Caco-2 (cell line): Measurements from ENCODE around the gene GRK5. TPM values are rescaled to one million over a fixed set of nuclear protein-coding genes. Genes with fewer than 3 reads are reported as not detected.
A peak's percentile ranks its signal among the peaks of the same experiment; 100 is the strongest.

Source experiments
- BruUV-seq: library from RNA; stranded (reverse); fragments of 400-500 nt; replicated peaks from 2 replicates; lab custom pipeline; 2021; lab: Mats Ljungman, UMichigan
- CTCF ChIA-PET: fragments of 300-600 bp; sonication (Branson Sonifier 250); formaldehyde crosslinking; loops from one replicate; lab custom pipeline; 2022; ENCODE audit warnings: antibody characterized with exemption; lab: Charles Lee
- POLR2A ChIA-PET: fragments of 300-600 bp; sonication (Branson Sonifier 250); formaldehyde crosslinking; loops from one replicate; lab custom pipeline; 2022; ENCODE audit warnings: antibody characterized with exemption; lab: Charles Lee
- DNase-seq, 2 experiments: peaks; one replicate each; pipeline versions ENCODE4 v3.0.0 to v3.0.0-alpha.2; 2020 to 2022
- H3K27me3 ChIP-seq: replicated peaks from 2 replicates; pipeline ENCODE4 v1.6.0; 2011; ENCODE audit warnings: low read length; ENCODE audit not compliant: control insufficient read depth, insufficient read depth
- H3K36me3 ChIP-seq: 2 replicates; pipeline ENCODE4 v1.5.1; 2011; ENCODE audit warnings: low read length; ENCODE audit not compliant: control insufficient read depth, insufficient read depth
- H3K4me1 ChIP-seq: fragments of 250-450 bp; sonication (Bioruptor Pico); 2 replicates; pipeline ENCODE4 v1.5.1; 2020; ENCODE audit warnings: mild to moderate bottlenecking
- H3K4me3 ChIP-seq: 2 replicates; pipeline ENCODE4 v1.5.1; 2011; ENCODE audit warnings: low read depth, mild to moderate bottlenecking, control low read depth, low read length
- H3K9me3 ChIP-seq: fragments of 250-450 bp; sonication (Bioruptor Pico); 2 replicates; pipeline ENCODE4 v1.5.1; 2020; ENCODE audit warnings: mild to moderate bottlenecking, moderate library complexity
- H3K27ac Mint-ChIP-seq: one replicate; pipeline ENCODE4 v1.8.0; 2022; ENCODE audit warnings: mixed read lengths; ENCODE audit not compliant: unreplicated experiment
- H3K27me3 Mint-ChIP-seq: one replicate; pipeline ENCODE4 v1.8.0; 2022; ENCODE audit warnings: mixed read lengths; ENCODE audit not compliant: insufficient read depth, unreplicated experiment
- H3K36me3 Mint-ChIP-seq: one replicate; pipeline ENCODE4 v1.8.0; 2022; ENCODE audit warnings: mild to moderate bottlenecking, mixed read lengths; ENCODE audit not compliant: insufficient read depth, unreplicated experiment
- H3K4me1 Mint-ChIP-seq: one replicate; pipeline ENCODE4 v1.8.0; 2022; ENCODE audit warnings: low read depth, mixed read lengths; ENCODE audit not compliant: unreplicated experiment
- H3K4me3 Mint-ChIP-seq: one replicate; pipeline ENCODE4 v1.8.0; 2022; ENCODE audit warnings: mild to moderate bottlenecking, moderate library complexity, mixed read lengths; ENCODE audit not compliant: unreplicated experiment
- H3K9me3 Mint-ChIP-seq: one replicate; pipeline ENCODE4 v1.8.0; 2022; ENCODE audit warnings: mixed read lengths; ENCODE audit not compliant: unreplicated experiment
- CTCF ChIP-seq, 2 experiments: fragments of 200-600 bp in 1 of 2; IDR thresholded peaks; 1 replicate in 1 of 2; 2 replicates in 1 of 2; pipeline versions ENCODE4 v1.5.1 to v1.8.0; 2011 to 2022; ENCODE audit warnings: antibody characterized with exemption in 1 of 2, control low read depth in 1 of 2, inconsistent platforms in 1 of 2, low read depth in 1 of 2, low read length in 1 of 2, mild to moderate bottlenecking in 1 of 2, moderate library complexity in 1 of 2; ENCODE audit not compliant: insufficient read depth in 1 of 2, severe bottlenecking in 1 of 2, unreplicated experiment in 1 of 2
- intact Hi-C: fragments of 100-400 bp; cut with micrococcal nuclease; formaldehyde crosslinking; loops from one replicate; pipeline ENCODE4 v1.10.0; 2022; ENCODE audit not compliant: unreplicated experiment
- total RNA-seq: library from RNA; stranded (reverse); gene quantifications from 2 replicates; pipeline ENCODE4 v1.2.3, GENCODE V29; 2022

Gene GRK5
- total RNA-seq, 1 experiment from 2014 or later: 7.7 TPM

- no peaks in the 10 kb centered on the region for H3K27me3 Mint-ChIP-seq
- no TSS peak for BruUV-seq
- H3K4me1 ChIP-seq: no peaks in the 10 kb centered on the region
- no peak for TF ChIP-seq CTCF (IDR thresholded peaks at IDR 0.05; ENCODE audit: insufficient read depth in 1 of 2, low read depth in 1 of 2, low read length in 1 of 2, severe bottlenecking in 1 of 2, unreplicated experiment in 1 of 2)
- no peak for DNase-seq
- H3K27me3 ChIP-seq: no peaks in the 10 kb centered on the region
- H3K4me1 Mint-ChIP-seq: peaks cover 9% of the 10 kb centered on the region
- intact Hi-C loops: no loop called here
- H3K4me3 Mint-ChIP-seq: no peak overlapping the region
- H3K36me3 Mint-ChIP-seq: peaks cover 6% of the 10 kb centered on the region
- H3K27ac Mint-ChIP-seq: peak overlapping the region; percentile 68
- H3K9me3 ChIP-seq: peaks cover 8% of the 10 kb centered on the region; the same call in 1 of the 2 replicates
- peaks cover 12% of the 10 kb centered on the region for H3K9me3 Mint-ChIP-seq
- H3K36me3 ChIP-seq: no peaks in the 10 kb centered on the region
- no peak overlapping the region for H3K4me3 ChIP-seq
- ChIA-PET CTCF (no interaction called here), POLR2A (interaction anchor here (0.9 kb wide), 1 partner anchor 21 kb away, joined by 4 read pairs; no protein-coding TSS in a partner anchor)
Measured at GRCh38 chr10:119348516-119349240, 141.3 kb downstream of the GRK5 start.

- CTCF ChIA-PET: interaction anchor here (0.6 kb wide), 1 partner anchor 59 kb away, joined by 4 read pairs; no protein-coding TSS in a partner anchor
- Mint-ChIP-seq H3K4me3 (no peak overlapping the region), H3K36me3 (peaks cover 6% of the 10 kb centered on the region), H3K27ac (no peak overlapping the region), H3K9me3 (peaks cover 12% of the 10 kb centered on the region), H3K4me1 (peaks cover 9% of the 10 kb centered on the region), H3K27me3 (no peaks in the 10 kb centered on the region)
- Histone ChIP-seq H3K9me3 (peaks cover 8% of the 10 kb centered on the region; the same call in 1 of the 2 replicates), H3K4me1 (no peaks in the 10 kb centered on the region), H3K4me3 (no peak overlapping the region), H3K36me3 (no peaks in the 10 kb centered on the region), H3K27me3 (no peaks in the 10 kb centered on the region)
- POLR2A ChIA-PET: interaction anchor here (0.9 kb wide), 1 partner anchor 20 kb away, joined by 4 read pairs; no protein-coding TSS in a partner anchor
- no peak for TF ChIP-seq CTCF (IDR thresholded peaks at IDR 0.05; ENCODE audit: insufficient read depth in 1 of 2, low read depth in 1 of 2, low read length in 1 of 2, severe bottlenecking in 1 of 2, unreplicated experiment in 1 of 2)
- BruUV-seq: no TSS peak
- DNase-seq: no peak
- intact Hi-C loops: no loop called here
Measured at GRCh38 chr10:119349341-119349740, 142.0 kb downstream of the GRK5 start.

- Histone ChIP-seq H3K4me3 (no peak overlapping the region), H3K27me3 (no peaks in the 10 kb centered on the region), H3K9me3 (peaks cover 8% of the 10 kb centered on the region; the same call in 1 of the 2 replicates), H3K36me3 (no peaks in the 10 kb centered on the region), H3K4me1 (no peaks in the 10 kb centered on the region)
- Mint-ChIP-seq H3K27me3 (no peaks in the 10 kb centered on the region), H3K4me3 (no peak overlapping the region), H3K36me3 (peaks cover 6% of the 10 kb centered on the region), H3K27ac (no peak overlapping the region), H3K4me1 (peaks cover 9% of the 10 kb centered on the region), H3K9me3 (peaks cover 12% of the 10 kb centered on the region)
- BruUV-seq: no TSS peak
- intact Hi-C loops: no loop called here
- POLR2A ChIA-PET: interaction anchor here (0.9 kb wide), 1 partner anchor 19 kb away, joined by 4 read pairs; no protein-coding TSS in a partner anchor
- CTCF ChIA-PET: interaction anchor here (0.6 kb wide), 1 partner anchor 60 kb away, joined by 4 read pairs; no protein-coding TSS in a partner anchor
- no peak for TF ChIP-seq CTCF (IDR thresholded peaks at IDR 0.05; ENCODE audit: insufficient read depth in 1 of 2, low read depth in 1 of 2, low read length in 1 of 2, severe bottlenecking in 1 of 2, unreplicated experiment in 1 of 2)
- no peak for DNase-seq
Measured at GRCh38 chr10:119349937-119350501, 142.6 kb downstream of the GRK5 start.
